NT2/D1 (cell line): ENCODE data around the gene TP53RK.

Experiments used
- SUZ12 ChIP-seq: IDR thresholded peaks from 2 replicates; pipeline ENCODE4 v1.6.1; 2011; ENCODE audit not compliant: insufficient read length, insufficient read depth; ENCODE audit errors: extremely low read depth
- YY1 ChIP-seq: IDR thresholded peaks from 2 replicates; pipeline ENCODE4 v1.6.1; 2011; ENCODE audit not compliant: insufficient read length, insufficient read depth
- ZNF274 ChIP-seq: IDR thresholded peaks from 2 replicates; pipeline ENCODE4 v1.6.1; 2011; ENCODE audit warnings: mild to moderate bottlenecking, low read depth, low read length

- no peak for TF ChIP-seq SUZ12
- TF ChIP-seq ZNF274, result no peak
- TF ChIP-seq YY1, result no peak
Measured at GRCh38 chr20:46708172-46708860, 19.1 kb upstream of the TP53RK start.
